ENCODE measurements around the gene SIGLEC1.
A peak's percentile ranks its signal among the peaks of the same experiment; 100 is the strongest.

SIGLEC1 gene

GRCh38 chr20:3697588-3698305, 14.7 kb downstream of the SIGLEC1 start:
- H3K4me3 ChIP-seq (ENCODE audit: low read depth, low read length) = no peak overlapping the region
- no peak for DNase-seq (ENCODE audit: low read depth, low spot score)
- TF ChIP-seq, protein P1, sequence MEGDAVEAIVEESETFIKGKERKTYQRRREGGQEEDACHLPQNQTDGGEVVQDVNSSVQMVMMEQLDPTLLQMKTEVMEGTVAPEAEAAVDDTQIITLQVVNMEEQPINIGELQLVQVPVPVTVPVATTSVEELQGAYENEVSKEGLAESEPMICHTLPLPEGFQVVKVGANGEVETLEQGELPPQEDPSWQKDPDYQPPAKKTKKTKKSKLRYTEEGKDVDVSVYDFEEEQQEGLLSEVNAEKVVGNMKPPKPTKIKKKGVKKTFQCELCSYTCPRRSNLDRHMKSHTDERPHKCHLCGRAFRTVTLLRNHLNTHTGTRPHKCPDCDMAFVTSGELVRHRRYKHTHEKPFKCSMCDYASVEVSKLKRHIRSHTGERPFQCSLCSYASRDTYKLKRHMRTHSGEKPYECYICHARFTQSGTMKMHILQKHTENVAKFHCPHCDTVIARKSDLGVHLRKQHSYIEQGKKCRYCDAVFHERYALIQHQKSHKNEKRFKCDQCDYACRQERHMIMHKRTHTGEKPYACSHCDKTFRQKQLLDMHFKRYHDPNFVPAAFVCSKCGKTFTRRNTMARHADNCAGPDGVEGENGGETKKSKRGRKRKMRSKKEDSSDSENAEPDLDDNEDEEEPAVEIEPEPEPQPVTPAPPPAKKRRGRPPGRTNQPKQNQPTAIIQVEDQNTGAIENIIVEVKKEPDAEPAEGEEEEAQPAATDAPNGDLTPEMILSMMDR (IDR thresholded peaks at IDR 0.05; ENCODE audit: low read depth, low read length) = no peak
- in situ Hi-C loops (cut with HindIII; ENCODE audit: low sequenced_read_pairs) = no loop called here

DNA sequence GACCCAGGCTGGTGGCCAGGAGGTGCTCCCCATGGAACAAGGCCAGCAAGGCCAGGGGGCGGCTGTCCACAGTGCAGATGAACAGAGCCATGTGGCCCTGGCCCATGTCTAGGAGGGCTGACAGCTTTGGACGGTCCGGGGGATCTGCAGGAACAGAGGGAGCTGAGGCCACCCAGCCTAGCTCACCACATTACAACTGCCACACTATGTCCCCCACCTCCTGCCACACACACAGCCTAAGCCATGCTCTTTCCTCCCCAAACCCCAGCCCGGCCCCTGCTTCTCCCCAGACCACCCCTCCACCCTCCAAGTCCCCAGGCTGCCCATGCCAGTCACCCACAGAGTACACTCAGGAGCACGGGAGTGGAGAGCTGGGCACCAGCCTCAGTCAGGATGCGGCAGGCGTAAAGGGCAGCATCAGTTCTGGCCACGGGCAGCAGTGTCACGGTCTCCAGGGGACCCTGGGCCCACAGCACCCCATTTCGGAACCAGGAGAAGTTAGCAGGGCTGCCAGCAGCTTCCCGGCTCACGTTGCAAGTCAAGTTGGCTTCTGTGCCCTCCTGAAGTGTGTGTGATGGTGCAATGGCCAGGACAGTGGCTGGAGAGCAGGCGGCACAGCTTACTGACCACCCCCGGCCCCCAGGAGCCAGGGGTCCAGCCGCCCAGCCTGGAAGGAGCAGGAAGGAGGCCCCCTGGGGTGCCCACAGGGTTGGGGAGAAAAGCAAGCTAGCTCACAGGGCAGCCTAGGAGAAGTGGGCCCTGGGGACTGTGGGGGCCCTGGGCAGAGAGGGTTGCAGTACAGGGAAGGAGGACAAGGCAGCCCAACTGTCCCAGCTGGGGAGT, 15.4 kb downstream of the SIGLEC1 start:
- H3K4me3 ChIP-seq (ENCODE audit: low read depth, low read length) = no peak overlapping the region
- TF ChIP-seq, protein P1 (IDR thresholded peaks at IDR 0.05; ENCODE audit: low read depth, low read length) = no peak
- in situ Hi-C loops (cut with HindIII; ENCODE audit: low sequenced_read_pairs) = no loop called here
- DNase-seq (ENCODE audit: low read depth, low spot score) = no peak

DNA sequence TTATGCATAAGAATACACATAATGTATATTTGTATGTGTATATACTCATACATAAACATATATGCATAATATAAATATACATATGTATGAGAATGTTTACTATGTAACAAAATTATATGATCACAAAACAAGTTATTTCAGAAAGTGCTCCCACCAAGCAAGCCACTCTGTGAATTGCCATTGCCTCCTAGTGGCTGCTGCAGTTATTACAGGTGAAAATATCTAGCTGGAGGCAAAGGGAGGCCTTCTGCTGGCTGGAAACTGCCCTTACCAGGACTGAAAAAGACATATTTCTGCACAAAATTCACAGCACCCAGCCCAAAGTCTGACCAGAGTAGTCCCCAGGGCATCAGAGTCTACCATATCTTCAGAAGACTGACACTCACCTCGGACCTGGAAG, 16.2 kb downstream of the SIGLEC1 start:
- DNase-seq (ENCODE audit: low read depth, low spot score) = no peak
- TF ChIP-seq, protein P1 (IDR thresholded peaks at IDR 0.05; ENCODE audit: low read depth, low read length) = peak; percentile 39
- in situ Hi-C loops (cut with HindIII; ENCODE audit: low sequenced_read_pairs) = no loop called here

GRCh38 chr20:3694864-3695263, 17.5 kb downstream of the SIGLEC1 start:
- in situ Hi-C loops (cut with HindIII; ENCODE audit: low sequenced_read_pairs) = no loop called here
- H3K4me3 ChIP-seq (ENCODE audit: low read depth, low read length) = no peak overlapping the region
- TF ChIP-seq, protein P1 (IDR thresholded peaks at IDR 0.05; ENCODE audit: low read depth, low read length) = no peak
- DNase-seq (ENCODE audit: low read depth, low spot score) = no peak

More for the DNA sequence above, 16.2 kb downstream of the SIGLEC1 start:
- H3K4me3 ChIP-seq (ENCODE audit: low read depth, low read length) = no peak overlapping the region

DNA sequence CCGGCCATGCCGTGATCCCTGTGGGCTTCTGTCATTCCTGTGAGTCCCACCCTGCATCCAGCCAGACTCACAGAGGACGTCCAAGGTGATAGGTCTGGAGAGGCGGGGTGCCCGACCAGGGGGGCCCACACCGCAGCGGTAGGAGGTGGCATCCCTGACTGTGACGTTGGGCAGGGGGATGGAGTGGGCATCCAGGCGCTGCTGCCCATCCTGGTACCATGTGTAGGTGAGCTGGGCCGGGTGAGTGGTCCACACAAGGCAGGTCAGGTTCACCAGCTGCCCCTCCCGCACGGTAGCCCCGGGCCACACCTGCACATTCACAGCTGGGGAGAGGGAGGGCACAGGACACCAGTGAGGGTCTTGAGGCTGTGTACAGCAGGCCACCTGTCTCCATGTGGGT, 19.0 kb downstream of the SIGLEC1 start:
- no peak for DNase-seq (ENCODE audit: low read depth, low spot score)
- TF ChIP-seq, protein P1 (IDR thresholded peaks at IDR 0.05; ENCODE audit: low read depth, low read length) = no peak
- no peak overlapping the region for H3K4me3 ChIP-seq (ENCODE audit: low read depth, low read length)
- in situ Hi-C loops (cut with HindIII; ENCODE audit: low sequenced_read_pairs) = no loop called here

GRCh38 chr20:3692706-3693294, 19.6 kb downstream of the SIGLEC1 start:
- H3K4me3 ChIP-seq (ENCODE audit: low read depth, low read length) = no peak overlapping the region
- in situ Hi-C loops (cut with HindIII; ENCODE audit: low sequenced_read_pairs) = no loop called here
- TF ChIP-seq, protein P1 (IDR thresholded peaks at IDR 0.05; ENCODE audit: low read depth, low read length) = no peak
- no peak for DNase-seq (ENCODE audit: low read depth, low spot score)

Data from astrocyte of the spinal cord (primary cell).